ENCODE data around the gene CTAG2.

DNA sequence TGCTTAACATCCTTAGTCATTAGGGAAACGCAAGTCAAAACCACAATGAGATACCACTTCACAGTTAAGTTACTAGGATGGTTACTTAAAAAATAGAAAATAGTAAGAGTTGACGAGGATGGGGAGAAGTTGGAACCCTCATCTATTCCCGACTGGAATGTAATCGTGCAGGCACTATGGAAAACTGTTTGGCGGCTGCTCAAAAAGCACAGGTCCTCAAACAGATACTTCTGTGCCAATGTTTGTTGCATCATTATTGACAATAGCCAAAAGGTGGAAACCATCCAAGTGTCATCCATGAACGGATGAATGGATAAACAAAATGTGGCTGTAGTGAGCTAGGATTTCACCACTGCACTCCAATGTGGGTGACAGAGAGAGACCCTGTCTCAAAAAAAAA lies 46.0 kb downstream of the CTAG2 start:
- no peak for TF ChIP-seq POLR2A (IDR thresholded peaks at IDR 0.05)
- TF ChIP-seq, protein P1, sequence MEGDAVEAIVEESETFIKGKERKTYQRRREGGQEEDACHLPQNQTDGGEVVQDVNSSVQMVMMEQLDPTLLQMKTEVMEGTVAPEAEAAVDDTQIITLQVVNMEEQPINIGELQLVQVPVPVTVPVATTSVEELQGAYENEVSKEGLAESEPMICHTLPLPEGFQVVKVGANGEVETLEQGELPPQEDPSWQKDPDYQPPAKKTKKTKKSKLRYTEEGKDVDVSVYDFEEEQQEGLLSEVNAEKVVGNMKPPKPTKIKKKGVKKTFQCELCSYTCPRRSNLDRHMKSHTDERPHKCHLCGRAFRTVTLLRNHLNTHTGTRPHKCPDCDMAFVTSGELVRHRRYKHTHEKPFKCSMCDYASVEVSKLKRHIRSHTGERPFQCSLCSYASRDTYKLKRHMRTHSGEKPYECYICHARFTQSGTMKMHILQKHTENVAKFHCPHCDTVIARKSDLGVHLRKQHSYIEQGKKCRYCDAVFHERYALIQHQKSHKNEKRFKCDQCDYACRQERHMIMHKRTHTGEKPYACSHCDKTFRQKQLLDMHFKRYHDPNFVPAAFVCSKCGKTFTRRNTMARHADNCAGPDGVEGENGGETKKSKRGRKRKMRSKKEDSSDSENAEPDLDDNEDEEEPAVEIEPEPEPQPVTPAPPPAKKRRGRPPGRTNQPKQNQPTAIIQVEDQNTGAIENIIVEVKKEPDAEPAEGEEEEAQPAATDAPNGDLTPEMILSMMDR (IDR thresholded peaks at IDR 0.05 in 8 of 11, conservative IDR thresholded peaks at IDR 0.05 in 3 of 11) = no peak
- TF ChIP-seq POLR2AphosphoS5 (IDR thresholded peaks at IDR 0.05) = no peak

All from spleen (tissue), 7 donors.